GM19351 (cell line): ENCODE data around the gene CCN2.
A peak's percentile ranks its signal among the peaks of the same experiment; 100 is the strongest.
"Not testable (repeated sequence)": the region's sequence is repeated elsewhere in the genome, so short reads cannot be mapped to it uniquely, and the experiment has no call there.

Experiments used
- ATAC-seq: cut with Tn5 transposase; IDR thresholded peaks from one replicate; pipeline ENCODE4 v1.9.1; 2021; ENCODE audit warnings: mild to moderate bottlenecking, moderate library complexity; ENCODE audit not compliant: unreplicated experiment

Gene CCN2

DNA sequence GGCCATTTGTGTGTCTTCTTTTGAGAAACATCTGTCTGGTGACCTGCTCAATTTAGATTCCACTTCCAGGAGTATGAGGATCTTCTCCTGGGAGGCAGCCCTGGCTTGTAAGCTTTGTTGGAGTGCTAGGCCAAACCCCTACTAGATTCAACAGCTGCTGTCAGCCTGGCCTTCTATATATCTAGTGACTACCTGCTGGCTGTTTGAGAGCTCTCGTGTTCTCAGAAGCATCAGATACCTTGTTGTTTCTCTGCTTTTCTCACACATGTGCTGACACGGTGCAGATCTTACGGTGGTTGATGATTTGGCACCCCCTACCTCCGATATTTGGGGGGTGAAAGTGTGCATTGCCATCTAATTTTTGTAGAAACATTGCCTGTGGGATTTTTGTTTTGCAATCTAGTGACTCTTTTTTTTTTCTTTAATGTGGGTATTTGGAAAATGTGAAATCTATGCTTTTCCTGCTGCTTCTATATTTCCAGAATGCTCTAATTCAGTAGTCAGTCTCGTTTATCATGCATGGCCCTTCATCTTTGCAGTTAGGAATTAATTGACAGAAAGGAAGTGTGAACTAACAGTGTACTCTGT is 4.7 kb downstream of the CCN2 start:
- ATAC-seq, result no peak

DNA sequence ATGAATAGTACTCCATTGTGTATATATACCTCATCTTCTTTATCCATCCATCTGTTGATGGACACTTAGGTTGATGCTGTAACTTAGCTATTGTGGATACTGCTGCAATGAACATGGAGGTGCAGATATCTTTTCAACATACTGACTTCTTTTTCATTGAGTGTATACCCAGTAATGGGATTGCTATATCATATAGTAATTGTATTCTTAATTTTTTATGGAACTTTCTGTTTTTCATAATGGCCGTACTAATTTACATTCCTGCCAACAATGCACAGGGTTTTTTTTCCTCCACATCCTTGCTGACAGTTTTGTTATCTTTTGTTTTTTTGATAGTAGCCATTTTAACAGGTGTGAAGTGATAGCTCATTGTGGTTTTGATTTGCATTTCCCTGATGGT is 5.2 kb downstream of the CCN2 start:
- ATAC-seq, result no peak

DNA sequence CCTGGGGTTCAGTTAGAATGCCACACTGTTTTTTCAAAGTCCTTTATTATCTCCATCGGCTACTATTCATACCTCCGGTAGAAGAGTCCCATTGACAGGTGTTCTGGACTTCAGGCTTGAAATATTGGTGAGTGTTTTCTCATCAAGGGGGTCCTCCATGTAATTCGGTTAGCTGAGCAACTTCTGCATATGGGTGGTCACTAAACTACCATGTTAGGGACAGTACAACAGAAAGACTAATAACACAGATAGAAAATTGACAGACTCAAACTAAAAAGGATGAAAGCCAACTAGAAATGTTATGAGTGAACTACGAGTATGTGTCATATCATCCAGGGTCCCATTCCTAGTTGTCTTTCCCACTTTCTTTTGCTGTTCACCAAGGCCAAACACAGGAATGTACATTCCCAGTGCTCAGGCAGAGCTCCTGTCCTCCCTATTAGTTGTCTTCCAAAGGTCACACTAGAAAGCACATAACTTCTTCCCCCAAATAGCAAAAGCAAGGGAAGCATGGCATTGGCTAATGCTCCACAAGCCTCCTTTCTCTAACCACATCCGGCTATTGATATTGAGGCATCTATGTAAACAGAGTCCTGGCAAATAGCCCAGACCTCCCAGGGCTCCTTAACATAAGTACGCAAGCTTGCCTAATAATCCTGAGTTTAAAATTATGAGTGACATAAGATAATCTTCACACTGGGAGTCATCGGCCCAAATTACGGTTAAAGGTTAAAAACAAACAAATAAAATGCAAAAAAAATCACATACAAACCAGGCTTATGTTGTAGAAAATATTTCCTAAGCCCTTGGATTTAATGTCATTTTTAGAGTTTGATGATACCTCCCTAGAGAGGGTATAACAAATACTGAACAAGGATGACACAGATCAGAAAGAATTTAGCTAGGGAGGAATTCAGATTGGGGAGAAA is 13.2 kb downstream of the CCN2 start:
- no peak for ATAC-seq

- ATAC-seq, result no peak
Measured at GRCh38 chr6:131937226-131937625, 13.9 kb downstream of the CCN2 start.

DNA sequence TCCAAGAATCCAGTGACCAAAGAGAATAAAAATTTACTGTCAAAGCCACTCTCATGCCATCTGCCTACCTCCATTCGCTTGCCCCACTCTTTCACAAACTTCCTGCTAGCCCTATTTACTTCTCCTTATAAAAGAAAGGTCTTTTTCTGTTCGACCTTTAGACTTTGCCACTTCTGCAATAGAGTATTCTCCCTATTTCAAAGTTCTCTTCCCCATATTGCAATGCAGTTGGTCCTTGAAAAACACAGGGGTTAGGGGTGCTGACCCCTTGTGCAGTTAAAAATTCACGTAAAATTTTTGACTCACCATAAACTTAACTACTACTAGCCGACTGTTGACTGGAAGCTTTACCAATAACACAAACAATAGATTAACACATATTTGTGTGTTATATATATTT is 15.0 kb downstream of the CCN2 start:
- no peak for ATAC-seq

DNA sequence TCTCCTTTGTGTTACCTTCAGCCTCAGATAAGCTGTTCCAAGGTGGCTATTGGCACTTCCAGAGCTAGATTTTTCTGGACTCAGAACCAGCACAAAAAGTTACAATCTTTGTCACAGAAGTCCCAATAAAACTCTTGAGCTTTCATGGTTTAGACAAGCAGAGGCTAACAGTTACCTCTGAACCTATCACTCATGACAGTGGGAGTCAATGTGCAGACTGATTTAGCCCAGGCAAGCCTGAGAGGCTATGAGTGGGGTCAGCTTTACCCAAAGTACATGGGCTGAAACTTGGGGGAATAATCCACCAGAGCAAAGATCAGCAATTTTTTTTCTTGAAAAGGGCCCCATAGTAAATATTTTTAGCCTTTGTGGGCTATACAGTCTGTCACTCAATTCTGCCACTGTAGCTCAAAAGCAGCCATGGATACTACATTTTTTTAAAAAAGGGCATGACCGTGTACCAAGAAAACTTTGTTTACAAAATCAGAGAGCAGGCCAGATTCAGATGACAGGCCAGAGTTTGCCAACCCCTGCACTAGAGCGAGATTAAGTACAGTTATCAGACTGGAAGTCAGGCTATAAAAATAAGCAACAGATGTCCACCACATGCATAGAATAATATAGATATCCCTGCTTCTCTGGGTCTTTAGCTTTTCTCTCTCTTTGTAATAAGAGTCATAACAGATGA is 20.0 kb downstream of the CCN2 start:
- ATAC-seq, result no peak

- no peak for ATAC-seq
Measured at GRCh38 chr6:131929976-131930375, 21.2 kb downstream of the CCN2 start.

DNA sequence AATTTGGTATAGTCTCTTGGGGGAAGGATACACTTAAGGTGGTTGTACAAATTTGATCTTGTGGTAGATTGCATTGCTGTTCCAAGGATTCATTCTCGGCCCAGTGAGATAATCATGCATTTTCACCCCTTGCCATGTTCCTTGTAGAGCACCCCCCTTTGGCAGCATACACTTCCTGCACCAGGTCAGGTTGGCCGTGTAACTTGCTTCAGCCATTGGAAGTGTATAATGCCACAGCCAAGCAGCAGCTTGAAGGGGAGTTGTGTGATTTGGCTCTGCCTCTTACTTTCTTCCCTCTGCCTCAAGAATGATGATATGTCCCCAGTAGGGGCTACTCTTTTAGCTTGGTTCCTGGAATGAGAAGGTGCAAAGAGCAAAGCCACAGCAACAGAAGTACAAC is 21.9 kb downstream of the CCN2 start:
- ATAC-seq, result no peak

DNA sequence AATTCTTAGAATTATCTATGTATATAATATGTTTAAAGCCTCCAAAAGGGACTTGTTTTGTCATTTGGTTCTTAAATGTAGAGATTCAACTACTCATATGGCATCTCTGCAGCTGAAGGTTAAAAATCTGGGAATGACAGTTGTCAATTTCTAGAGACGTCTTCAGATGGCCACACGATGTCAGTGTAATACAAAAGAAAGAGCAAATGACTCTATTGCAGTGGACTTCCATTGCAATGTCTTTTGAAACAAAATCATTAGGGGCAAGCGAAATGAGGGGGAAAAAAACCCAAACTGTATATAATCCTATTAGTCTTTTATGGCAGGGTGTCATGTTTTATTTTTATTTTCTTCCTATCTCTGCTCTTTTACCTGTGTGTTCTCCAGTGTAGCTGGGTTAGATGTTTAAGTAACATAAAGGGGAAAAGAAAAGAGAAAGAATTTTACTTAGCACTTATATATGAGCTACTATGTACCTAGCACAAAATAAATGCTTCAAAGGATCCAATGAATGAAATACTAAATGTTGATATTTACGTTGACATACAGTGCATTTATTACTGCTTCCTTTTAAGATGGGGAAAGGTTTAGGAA is 26.2 kb downstream of the CCN2 start:
- no peak for ATAC-seq

GRCh38 chr6:131923356-131923755 is 27.8 kb downstream of the CCN2 start:
- peak; percentile 73 for ATAC-seq

DNA sequence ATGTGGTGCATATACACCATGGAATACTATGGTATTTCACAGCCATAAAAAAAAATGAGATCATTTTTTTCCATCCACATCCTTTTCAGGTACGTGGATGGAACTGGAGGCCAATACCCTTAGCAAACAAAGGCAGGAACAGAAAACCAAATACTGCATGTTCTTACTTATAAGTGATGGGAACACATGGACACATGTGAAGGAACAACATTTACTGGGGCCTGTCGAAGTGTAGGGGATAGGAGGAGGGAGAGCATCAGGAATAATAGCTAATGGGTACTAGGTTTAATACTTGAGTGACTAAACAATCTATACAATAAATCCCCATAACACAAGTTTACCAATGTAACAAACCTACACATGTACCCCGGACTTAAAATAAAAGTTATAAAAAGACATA is 30.5 kb downstream of the CCN2 start:
- ATAC-seq, result no peak

- ATAC-seq, result no peak
Measured at GRCh38 chr6:131918650-131919355, 32.4 kb downstream of the CCN2 start.

GRCh38 chr6:131917763-131918649 is 33.2 kb downstream of the CCN2 start:
- ATAC-seq, result no peak

- no peak for ATAC-seq
Measured at GRCh38 chr6:131917318-131917717, 33.9 kb downstream of the CCN2 start.

- ATAC-seq, result no peak
Measured at GRCh38 chr6:131916847-131917246, 34.3 kb downstream of the CCN2 start.

GRCh38 chr6:131916091-131916796 is 34.9 kb downstream of the CCN2 start:
- not testable (repeated sequence) for ATAC-seq

DNA sequence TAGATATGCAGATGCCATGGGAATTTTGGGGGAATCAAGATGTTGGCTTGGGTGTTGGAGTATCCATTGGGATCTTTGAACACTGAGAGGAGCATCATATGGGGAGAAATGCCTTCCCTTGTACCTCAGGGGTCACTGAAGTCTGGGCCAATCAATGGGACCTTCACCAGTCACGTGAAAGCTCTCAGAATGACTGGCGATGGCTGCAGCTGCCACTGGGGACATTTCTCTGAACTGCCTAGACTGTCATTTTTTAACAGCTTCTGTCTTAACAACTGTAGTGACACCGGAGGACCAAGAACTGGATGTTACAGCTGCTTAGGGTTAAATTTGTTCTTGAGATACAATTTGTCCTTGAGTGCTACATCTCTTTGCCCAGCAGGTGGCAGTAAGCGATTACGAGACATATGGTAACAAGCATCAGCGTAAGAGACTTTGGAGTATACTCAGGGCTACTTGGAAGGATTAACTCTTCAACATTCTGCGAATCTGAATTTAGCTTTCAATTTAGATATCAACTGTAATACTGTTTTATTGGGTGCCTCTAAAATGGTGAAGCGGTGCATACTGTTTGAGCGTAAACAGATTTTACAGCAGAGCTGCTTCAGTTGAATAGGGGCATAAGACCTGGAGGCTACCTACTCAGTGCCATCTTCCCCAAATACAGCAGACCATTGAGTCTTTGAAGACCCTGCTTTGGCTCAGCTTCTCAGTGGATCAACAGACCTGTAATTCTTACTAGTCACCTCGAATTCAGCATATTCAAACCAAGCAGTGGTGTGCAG is 36.0 kb downstream of the CCN2 start:
- peak; percentile 88 for ATAC-seq

DNA sequence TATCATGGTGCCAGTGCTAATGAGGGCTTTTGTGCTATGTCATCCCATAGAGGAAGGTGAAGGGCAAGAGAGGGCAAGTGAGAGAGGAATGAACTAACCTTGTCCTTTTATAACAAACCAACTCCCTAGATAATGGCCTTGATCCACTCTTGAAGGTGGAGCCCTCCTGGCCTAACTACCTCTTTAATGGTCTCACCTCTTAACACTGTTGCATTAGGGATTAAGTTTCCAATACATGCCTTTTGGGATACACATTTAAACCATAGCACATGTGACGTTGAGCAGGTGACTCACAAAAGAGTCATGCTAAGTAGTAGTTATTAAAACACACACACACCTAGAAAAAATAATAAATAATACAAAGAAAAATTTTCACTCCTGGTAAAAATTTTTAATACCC is 36.9 kb downstream of the CCN2 start:
- no peak for ATAC-seq
